ENCODE results near the gene PRKX.
"Not testable (repeated sequence)": the region's sequence is repeated elsewhere in the genome, so short reads cannot be mapped to it uniquely, and the experiment has no call there.

PRKX gene

GRCh38 chrX:3648084-3648483 lies 65.4 kb downstream of the PRKX start:
- DNase-seq: no peak

GRCh38 chrX:3639858-3640631 lies 73.4 kb downstream of the PRKX start:
- DNase-seq: not testable (repeated sequence)

DNA sequence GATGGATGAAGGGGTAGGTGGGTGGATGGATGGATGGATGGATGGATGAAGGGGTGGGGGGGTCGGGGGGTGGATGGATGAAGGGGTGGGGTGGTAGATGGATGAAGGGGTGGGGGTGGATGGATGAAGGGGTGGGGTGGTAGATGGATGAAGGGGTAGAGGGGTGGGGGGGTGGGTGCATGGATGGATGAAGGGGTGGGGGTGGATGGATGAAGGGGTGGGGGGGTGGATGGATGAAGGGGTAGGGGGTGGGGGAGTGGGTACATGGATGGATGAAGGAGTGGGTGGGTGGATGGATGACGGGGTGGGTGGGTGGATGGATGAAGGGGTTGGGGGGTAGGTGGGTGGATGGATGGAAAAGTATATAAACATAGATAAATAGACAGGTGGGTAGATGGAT lies 74.2 kb downstream of the PRKX start:
- DNase-seq: no peak

DNA sequence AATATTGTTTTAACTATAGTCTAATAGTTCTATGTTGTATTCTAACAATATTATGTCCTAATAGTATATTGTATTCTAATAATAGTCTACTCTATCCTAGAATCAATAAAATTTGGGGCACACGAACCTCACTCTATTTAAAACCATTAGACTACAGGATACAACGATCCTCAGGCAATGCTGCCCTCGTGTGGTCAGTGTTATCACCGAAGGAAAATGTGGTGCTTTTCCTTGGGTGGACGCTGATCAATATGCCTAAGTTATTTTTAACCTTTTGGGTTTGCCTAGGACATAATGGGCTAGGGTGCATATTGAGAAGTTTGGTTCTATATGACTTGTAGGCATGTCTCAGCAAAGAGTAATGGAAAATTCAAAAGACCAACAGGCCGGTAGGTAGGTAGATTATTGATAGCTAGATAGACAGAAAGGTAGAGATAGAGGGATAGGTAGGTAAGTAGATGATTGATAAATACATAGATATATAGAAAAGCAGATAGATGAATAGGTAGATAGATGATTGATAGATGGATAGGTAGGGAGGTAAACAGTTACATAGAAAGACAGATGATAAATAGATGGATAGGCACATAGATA lies 75.1 kb downstream of the PRKX start:
- DNase-seq: peak; percentile 1

DNA sequence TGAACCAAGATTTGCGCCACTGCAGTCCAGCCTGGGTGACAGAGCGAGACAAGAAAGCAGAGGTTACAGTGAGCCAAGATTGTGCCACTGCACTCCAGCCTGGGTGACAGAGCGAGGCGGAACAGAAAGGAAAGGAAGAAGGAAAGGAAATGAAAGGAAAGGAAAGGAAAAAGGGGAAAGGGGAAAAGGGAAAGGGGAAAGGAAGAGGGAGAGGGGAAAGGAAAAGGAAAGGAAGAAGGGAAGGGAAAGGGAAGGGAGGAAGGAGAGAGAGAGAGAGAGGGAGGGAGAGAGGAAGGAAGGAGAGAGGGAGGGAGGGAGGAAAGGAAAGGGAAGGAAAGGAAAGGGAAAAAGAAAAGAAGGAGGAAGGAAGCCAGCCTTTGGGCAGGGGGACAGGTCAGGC lies 76.6 kb downstream of the PRKX start:
- no peak for DNase-seq

- no peak for DNase-seq
Measured at GRCh38 chrX:3631196-3631595, 82.3 kb downstream of the PRKX start.

GRCh38 chrX:3627594-3627993 lies 85.9 kb downstream of the PRKX start:
- DNase-seq: no peak

DNA sequence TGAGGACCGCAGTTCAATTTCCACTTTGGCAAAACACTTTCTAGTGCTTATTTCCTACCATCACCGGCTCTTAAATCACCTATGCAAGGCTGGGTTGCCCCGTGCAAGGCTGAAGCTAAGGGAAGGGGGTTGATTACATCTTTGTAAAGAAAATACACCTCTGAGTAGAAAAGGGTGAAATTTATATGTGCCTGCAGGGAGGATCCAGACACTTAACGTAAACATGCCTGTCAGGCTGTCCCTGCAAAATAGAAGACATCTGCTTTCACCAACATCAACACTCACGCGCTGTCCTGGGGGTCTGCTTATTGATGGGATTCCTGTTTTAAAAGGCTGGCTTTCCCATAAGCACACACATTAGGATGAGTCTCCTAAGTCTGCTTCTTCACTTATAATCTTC lies 92.0 kb downstream of the PRKX start:
- no peak for DNase-seq

DNA sequence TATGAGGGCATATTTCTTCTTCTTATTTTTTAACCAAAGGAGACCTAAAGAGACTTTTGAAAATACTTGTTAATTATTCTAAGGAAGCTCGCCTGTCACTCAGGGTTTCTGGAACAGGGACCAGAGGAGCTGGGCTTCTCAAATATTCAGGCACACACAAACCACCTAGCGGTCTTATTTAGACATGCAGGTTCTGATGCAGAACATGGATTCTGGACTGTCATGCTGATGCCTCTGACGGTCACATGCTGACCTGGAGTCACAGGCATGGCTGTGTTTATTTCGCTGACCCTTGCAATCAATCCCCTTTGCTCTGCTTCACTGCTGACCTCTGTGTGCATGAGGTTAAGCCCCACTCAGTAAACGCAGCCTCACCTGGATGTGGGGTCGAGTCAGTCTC lies 101.7 kb downstream of the PRKX start:
- not testable (repeated sequence) for DNase-seq

GRCh38 chrX:3609810-3610209 lies 103.6 kb downstream of the PRKX start:
- no peak for DNase-seq

GRCh38 chrX:3603026-3603661 lies 110.3 kb downstream of the PRKX start:
- no peak for DNase-seq

GRCh38 chrX:3599802-3600430 lies 113.5 kb downstream of the PRKX start:
- no peak for DNase-seq

DNA sequence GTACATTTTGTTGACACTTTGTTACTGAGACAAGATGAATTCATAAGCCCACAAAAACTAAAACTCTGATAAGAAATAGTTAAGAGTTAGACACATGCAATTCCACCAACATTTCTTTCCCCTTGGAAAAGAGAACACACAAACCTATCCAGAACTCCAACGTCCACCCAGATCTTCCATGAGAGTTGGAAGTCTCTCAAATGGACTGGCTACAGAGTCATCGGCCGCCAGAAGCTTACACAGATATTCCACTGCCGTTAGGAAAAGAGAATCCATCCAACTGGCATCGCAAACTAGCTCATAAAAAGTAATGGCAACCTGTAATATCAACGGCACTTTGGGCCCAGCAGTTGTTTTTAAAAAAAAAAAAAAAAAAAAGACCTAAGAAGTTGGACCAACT lies 114.7 kb downstream of the PRKX start:
- DNase-seq: no peak

DNA sequence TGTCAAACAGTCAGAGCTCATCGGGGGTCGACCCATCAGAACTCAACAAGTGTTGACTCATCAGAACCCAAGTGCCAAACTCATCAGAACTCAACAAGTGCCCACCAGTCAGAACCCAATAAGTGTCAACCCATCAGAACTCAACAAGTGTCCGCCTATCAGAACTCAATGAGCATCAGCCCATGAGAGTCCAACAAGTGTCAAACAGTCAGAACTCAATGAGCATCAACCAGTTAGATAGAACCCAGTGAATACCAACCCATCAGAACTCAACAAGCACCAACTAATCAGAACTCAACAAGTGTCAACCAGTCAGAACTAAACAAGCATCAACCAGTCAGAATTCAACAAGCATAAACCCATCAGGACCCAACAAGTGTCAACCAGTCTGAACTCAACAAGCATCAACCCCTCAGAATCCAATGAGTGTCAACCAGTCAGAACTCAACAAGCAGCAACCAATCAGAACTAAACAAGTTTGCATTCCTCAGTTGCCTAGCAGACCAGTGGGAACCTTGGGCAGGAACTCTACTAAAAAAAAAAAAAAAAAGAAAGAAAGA lies 115.3 kb downstream of the PRKX start:
- DNase-seq: no peak

DNA sequence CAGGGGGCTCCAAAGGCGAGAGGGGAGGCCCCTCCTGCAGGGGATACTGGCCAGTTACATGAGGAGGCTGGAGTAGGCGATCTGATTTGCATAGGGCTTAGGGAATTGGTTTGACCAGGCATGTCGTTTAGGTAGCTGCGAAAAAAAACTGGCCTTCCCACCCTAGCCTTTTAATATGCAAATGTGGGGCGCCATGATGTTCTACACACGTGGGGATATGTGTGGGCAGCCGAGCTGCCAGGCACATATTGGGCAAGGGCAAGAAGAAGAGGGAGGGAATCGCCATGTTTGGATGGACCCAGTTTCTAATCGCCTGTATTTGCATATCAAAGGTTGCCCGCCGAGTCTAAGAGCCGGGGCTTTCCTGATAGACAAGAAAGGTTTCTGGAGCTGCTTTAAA lies 121.3 kb downstream of the PRKX start:
- no peak for DNase-seq

DNA sequence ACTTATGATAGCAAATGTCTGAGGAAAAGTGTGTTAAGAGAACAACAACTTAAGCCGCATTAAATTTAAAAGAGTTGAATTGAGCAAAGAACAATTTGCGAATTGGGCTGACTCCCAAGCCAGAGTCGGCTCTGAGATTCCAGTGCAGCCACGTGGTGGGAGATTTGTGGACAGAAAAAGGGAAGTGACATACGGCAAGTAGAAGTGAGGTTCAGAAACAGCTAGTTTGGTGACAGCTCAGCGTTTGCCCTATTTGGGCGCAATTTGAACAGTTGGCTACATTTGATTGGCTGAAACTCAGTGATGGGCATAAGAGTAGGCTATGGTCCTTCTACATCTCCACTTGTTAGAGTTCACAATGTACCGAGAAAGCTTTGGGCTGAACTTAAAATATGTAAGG lies 124.0 kb downstream of the PRKX start:
- DNase-seq: no peak

GRCh38 chrX:3585719-3586118 lies 127.7 kb downstream of the PRKX start:
- DNase-seq: no peak

DNA sequence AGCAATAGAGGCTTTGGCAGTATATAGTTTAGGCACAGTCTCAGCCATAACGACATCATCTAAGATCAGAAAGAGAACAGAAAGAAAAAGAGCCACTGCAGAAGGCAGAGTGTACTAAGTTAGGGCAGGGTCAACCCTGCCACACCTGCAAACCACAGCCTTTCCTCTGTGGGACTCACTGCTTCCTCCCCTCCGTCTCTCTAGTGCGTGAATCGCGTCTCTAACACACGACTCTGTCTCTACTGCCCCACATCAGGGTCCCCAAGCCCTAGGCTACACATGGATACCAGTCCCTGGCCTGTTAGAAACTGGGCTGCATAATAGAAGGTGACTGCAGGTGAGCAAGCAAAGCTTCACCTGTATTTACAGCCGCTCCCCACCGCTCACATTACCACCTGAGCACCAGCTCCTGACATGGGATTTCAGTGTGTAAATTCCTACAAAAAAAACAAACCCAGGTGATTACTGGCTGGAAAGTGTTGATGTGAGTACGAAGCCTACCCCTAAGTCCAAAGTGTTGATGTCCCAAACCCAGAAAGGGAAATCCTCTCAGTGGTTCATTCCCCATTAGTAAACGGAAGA lies 128.9 kb downstream of the PRKX start:
- no peak for DNase-seq

GRCh38 chrX:3582451-3582850 lies 131.0 kb downstream of the PRKX start:
- no peak for DNase-seq

DNA sequence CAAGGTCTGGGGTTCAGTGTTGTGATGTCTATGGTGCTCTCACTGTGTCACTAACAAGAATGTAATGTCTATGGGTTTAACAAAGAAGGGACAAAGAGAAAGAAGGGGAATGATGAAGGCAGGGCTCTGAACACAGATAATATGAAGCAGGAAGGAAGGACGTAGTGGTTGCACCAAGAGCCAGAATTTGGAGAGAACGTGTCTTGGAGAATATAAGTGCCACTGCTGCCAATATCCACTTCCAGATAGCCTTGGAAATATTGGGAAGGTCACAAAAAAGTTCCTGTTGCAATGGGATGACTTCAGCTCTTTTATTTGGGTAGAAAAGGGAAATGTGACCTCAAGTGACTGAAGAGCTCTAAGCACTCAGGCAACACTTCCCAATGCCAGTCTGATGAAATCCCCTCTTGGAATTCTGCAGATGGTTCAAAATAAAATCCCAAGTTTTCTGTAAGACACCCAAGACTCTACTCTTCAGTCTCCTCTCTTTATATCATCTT lies 131.8 kb downstream of the PRKX start:
- DNase-seq: no peak

DNA sequence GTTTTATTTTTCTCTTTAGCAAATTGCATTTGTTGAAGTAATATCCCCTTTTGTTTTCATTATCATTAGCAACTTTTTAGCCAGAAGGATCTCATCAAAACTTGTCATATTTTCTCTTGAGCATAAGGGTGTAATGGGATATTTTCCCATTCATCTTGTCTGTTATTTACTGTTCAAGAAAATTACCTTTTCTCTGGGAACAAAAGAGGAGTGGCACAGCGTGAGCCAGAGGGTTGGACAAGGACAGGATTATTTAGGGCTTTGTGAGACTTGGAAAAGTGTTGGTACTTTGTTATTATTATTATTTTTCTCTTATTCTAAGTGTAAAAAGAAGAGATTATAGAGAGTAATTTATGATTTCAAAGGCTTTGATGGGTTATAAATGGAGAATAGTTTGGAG lies 135.9 kb downstream of the PRKX start:
- no peak for DNase-seq

DNA sequence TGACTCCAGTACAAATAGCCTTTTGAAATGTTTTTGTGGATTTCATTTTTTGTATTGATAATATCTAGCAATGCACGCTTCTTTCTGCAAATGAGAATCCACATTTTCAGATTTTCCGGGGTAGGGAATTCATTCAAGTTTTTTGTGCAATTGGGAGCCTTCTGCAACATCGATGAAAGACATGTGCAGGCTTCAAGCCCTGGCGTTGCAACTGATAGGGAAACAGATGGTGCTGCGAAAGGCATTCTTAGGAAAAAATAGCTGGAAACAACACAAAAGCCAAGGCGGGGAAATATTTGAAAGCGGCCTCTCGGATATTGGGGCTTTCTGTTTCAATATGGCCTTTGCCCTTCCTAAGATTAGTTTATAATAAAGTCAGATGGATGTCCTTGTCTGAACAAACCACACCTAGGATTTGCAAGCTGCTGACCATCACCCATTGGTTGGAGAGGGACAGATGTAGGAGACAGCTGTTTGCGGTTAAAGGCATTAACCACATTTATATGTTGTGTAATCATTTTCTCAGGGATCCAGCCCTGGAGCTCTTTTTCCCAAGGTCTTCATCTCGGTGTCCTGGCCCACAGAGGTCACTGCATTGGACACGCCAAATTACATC lies 136.5 kb downstream of the PRKX start:
- DNase-seq: no peak

GRCh38 chrX:3567686-3568085 lies 145.8 kb downstream of the PRKX start:
- DNase-seq: no peak

All from NCI-H510A (cell line).